NCI-H2196 treated with DMSO at 0.1 percent for 48 hours (cell line): ENCODE data around the gene MKRN1.
"Not testable (repeated sequence)": the region's sequence is repeated elsewhere in the genome, so short reads cannot be mapped to it uniquely, and the experiment has no call there.

Experiments
- DNase-seq: peaks from one replicate; lab custom pipeline; 2025; ENCODE audit not compliant: unreplicated experiment; lab: John Stamatoyannopoulos, UW

MKRN1 gene

GRCh38 chr7:140440593-140440992, 38.7 kb downstream of the MKRN1 start:
- no peak for DNase-seq

GRCh38 chr7:140439359-140439758, 39.9 kb downstream of the MKRN1 start:
- DNase-seq = no peak

- no peak for DNase-seq
Measured at GRCh38 chr7:140435252-140435895, 43.9 kb downstream of the MKRN1 start.

- no peak for DNase-seq
Measured at GRCh38 chr7:140433396-140433795, 45.9 kb downstream of the MKRN1 start.

GRCh38 chr7:140426130-140426529, 53.2 kb downstream of the MKRN1 start:
- DNase-seq = no peak

GRCh38 chr7:140425718-140426117, 53.6 kb downstream of the MKRN1 start:
- no peak for DNase-seq

- no peak for DNase-seq
Measured at GRCh38 chr7:140423501-140423900, 55.8 kb downstream of the MKRN1 start.

GRCh38 chr7:140421521-140421920, 57.8 kb downstream of the MKRN1 start:
- DNase-seq = no peak

GRCh38 chr7:140418653-140419052, 60.7 kb downstream of the MKRN1 start:
- DNase-seq = no peak

- not testable (repeated sequence) for DNase-seq
Measured at GRCh38 chr7:140418156-140418472, 61.2 kb downstream of the MKRN1 start.

- DNase-seq = no peak
Measured at GRCh38 chr7:140417456-140418155, 61.7 kb downstream of the MKRN1 start.

GRCh38 chr7:140416560-140416959, 62.7 kb downstream of the MKRN1 start:
- DNase-seq = no peak

- DNase-seq = not testable (repeated sequence)
Measured at GRCh38 chr7:140415816-140416215, 63.5 kb downstream of the MKRN1 start.

- no peak for DNase-seq
Measured at GRCh38 chr7:140415361-140415760, 63.9 kb downstream of the MKRN1 start.

- no peak for DNase-seq
Measured at GRCh38 chr7:140404565-140405065, 74.7 kb downstream of the MKRN1 start.

GRCh38 chr7:140403878-140404564, 75.3 kb downstream of the MKRN1 start, which contains the start of gene RAB19:
RAB19 (plus strand) TSS chr7:140404058; CDS start chr7:140407647, 3,589 bp downstream.
- peak; percentile 66 for DNase-seq
